Ecto neural progenitor cell (in vitro differentiated cells): ENCODE measurements around the gene NUAK1.
A peak's percentile ranks its signal among the peaks of the same experiment; 100 is the strongest.
"Not testable (repeated sequence)": the region's sequence is repeated elsewhere in the genome, so short reads cannot be mapped to it uniquely, and the experiment has no call there.

Experiments used
- DNase-seq: peaks from one replicate; pipeline ENCODE4 v3.0.0-alpha.2; 2018; ENCODE audit warnings: low spot score

Gene NUAK1

GRCh38 chr12:106146987-106147386, 8.2 kb upstream of the NUAK1 start:
- no peak for DNase-seq

- no peak for DNase-seq
These were observed 7.0 kb upstream of the NUAK1 start for GRCh38 chr12:106145539-106146447.

GRCh38 chr12:106144847-106145246, 6.1 kb upstream of the NUAK1 start:
- no peak for DNase-seq

GRCh38 chr12:106142591-106143261, 4.0 kb upstream of the NUAK1 start:
- no peak for DNase-seq

- not testable (repeated sequence) for DNase-seq
These were observed 3.2 kb upstream of the NUAK1 start for GRCh38 chr12:106141920-106142319.

- no peak for DNase-seq
These were observed 2.7 kb upstream of the NUAK1 start for GRCh38 chr12:106141452-106141851.

- DNase-seq: no peak
These were observed 2.2 kb upstream of the NUAK1 start for GRCh38 chr12:106141003-106141402.

- DNase-seq: no peak
These were observed 1.7 kb upstream of the NUAK1 start for GRCh38 chr12:106140223-106140986.

GRCh38 chr12:106139422-106140171, 843 bp upstream of the NUAK1 start:
- DNase-seq: no peak

- no peak for DNase-seq
These were observed 459 bp downstream of the NUAK1 start for GRCh38 chr12:106138357-106138632.

GRCh38 chr12:106137530-106138356, 1.0 kb downstream of the NUAK1 start:
- DNase-seq: peak; percentile 62

- DNase-seq: peak; percentile 95
These were observed 2.5 kb downstream of the NUAK1 start for GRCh38 chr12:106136263-106136662.

GRCh38 chr12:106135781-106136180, 3.0 kb downstream of the NUAK1 start:
- no peak for DNase-seq

GRCh38 chr12:106135075-106135474, 3.7 kb downstream of the NUAK1 start:
- DNase-seq: no peak

GRCh38 chr12:106134294-106134949, 4.3 kb downstream of the NUAK1 start:
- DNase-seq: no peak

- no peak for DNase-seq
These were observed 5.3 kb downstream of the NUAK1 start for GRCh38 chr12:106133136-106134087.

GRCh38 chr12:106132175-106133135, 6.3 kb downstream of the NUAK1 start:
- no peak for DNase-seq

- no peak for DNase-seq
These were observed 7.1 kb downstream of the NUAK1 start for GRCh38 chr12:106131676-106132075.
